Ovary (tissue), 9 donors: ENCODE results near the gene SPTBN5. TPM values are rescaled to one million over a fixed set of nuclear protein-coding genes. Genes with fewer than 3 reads are reported as not detected.

ENCODE experiments used
- DNase-seq, 5 donors: peaks; one replicate each; pipeline ENCODE4 v3.0.0-alpha.2; 2019 to 2020
- H3K27ac ChIP-seq, 2 donors: fragments of 200-600 bp; one replicate each; pipeline versions ENCODE4 v1.5.1 to v1.8.0; 2019 to 2022
- H3K27me3 ChIP-seq: fragments of 200-600 bp; one replicate; pipeline ENCODE4 v1.8.0; 2022
- H3K36me3 ChIP-seq: fragments of 200-600 bp; sonication (generic); one replicate; pipeline ENCODE4 v1.5.1; 2019
- H3K4me1 ChIP-seq: one replicate; pipeline ENCODE4 v1.8.1; 2013; ENCODE audit warnings: mild to moderate bottlenecking, moderate library complexity; ENCODE audit not compliant: insufficient read depth
- H3K4me3 ChIP-seq: fragments of 200-600 bp; sonication (generic); one replicate; pipeline ENCODE4 v1.5.1; 2017
- H3K9me3 ChIP-seq, 2 donors: fragments of 200-600 bp in 1 of 2; sonication (generic) in 1 of 2; one replicate each; pipeline versions ENCODE4 v1.5.1 to v1.8.1; 2013 to 2019; ENCODE audit warnings: mild to moderate bottlenecking in 1 of 2, moderate library complexity in 1 of 2
- EP300 ChIP-seq: sonication (generic); formaldehyde crosslinking; IDR thresholded peaks from one replicate; pipeline ENCODE4 v1.6.1; 2017; ENCODE audit warnings: antibody characterized with exemption
- POLR2A ChIP-seq: fragments of 450-650 bp; IDR thresholded peaks from one replicate; pipeline ENCODE4 v1.6.1; 2017; ENCODE audit warnings: antibody characterized with exemption, mild to moderate bottlenecking, moderate library complexity
- WGBS, 3 donors: extraction: QIAGEN DNeasy Blood & Tissue Kit in 1 of 3; methylation state at CpG; one replicate each; pipeline versions ENCODE4 v1.1.5 to v1.1.7; 2013 to 2017; 5-methylcytosine and 5-hydroxymethylcytosine counted together
- intact Hi-C, 4 donors: fragments of 100-400 bp; cut with DNase I; formaldehyde crosslinking; loops; one replicate each; pipeline versions ENCODE4 v1.11.0 to v1.15.1; 2022 to 2023
- polyA plus RNA-seq, 2 donors: library from polyadenylated mRNA; stranded (reverse); fragments of 200-250 nt in 1 of 2; fragments of 350-450 nt in 1 of 2; fragmentation: Illumina TruSeq in 1 of 2; extraction: RNeasy Lipid Tissue Mini Kit (QIAGEN cat#74804) in 1 of 2; gene quantifications; one replicate each; pipeline ENCODE4 v1.2.3, GENCODE V29; 2013 to 2014
- total RNA-seq, 7 donors: library from RNA; depleted of rRNA in 2 of 7; stranded (reverse); fragments of >200 nt in 2 of 7; fragmentation: NEBNext Ultra II Directional in 3 of 7; extraction: Animal tissue kit (Norgen Biotek cat#: 25700) in 3 of 7; gene quantifications; one replicate each; pipeline versions ENCODE4 v1.1.0 to v1.2.4, GENCODE V29; 2016 to 2023
- TF ChIP-seq, protein P1 (sequence below), 3 donors: fragments of 450-650 bp in 2 of 3; fragments of 200-600 bp in 1 of 3; IDR thresholded peaks; one replicate each; pipeline versions ENCODE4 v1.5.1 to v1.8.0; 2016 to 2022; ENCODE audit warnings: antibody characterized with exemption in 3 of 3, mild to moderate bottlenecking in 1 of 3
- donor health status: DM: no; HTN: no; CAD: no; lungs with moderate emphysema.
- donor health status: DM: no; HTN: no; CAD: no.
- donor health status: Bipolar disorder and iron deficiency.
- donor health status: DM: yes; HTN: yes; CAD: no.
- donor health status: DM: no; HTN: no; CAD: no.
- donor health status: DM: yes; HTN: yes; CAD: no.

The SPTBN5 gene
- total and polyA plus RNA-seq, 9 donors, result 0.28 to 1.5 (median 0.77) TPM

DNA sequence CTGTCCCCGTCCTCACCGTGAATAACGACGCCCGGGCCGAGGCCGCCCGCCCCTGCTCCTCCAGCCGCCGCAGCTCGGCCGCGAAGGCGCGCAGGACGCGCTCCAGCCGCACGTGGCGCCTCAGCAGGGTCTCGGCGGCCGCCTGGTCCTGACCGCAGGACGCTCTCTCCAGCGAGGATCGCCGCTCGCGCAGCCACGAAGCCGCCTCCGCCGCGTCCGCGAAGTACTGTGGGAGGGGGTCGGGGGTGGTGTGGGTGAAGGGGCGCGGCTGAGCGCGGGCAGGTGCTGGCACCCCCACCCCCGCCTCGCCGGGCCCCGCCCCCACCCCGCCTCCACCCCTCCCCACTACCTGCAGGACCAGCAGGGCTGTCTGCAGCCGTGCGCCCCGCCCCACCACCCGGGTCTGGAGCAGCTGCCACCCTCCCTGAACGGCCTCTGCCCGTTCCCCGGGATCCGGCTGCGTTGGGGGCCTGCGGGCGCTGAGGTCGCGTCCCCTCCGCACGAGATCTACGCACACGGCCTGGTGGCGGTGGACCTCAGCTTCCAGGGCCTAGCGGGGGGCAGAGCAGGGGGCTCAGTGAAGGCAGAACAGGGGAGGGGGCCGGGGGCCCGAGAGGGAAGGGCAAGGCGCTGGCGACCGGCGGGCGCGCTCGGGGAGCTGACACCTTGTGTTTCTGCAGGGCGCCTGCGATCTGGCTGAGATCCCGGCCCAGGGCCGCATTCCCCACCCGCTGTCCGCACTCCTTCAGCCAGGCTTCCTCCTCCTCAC lies 11.7 kb downstream of the SPTBN5 start:
- Histone ChIP-seq H3K9me3 (no peaks in the 10 kb centered on the region), H3K27me3 (no peaks in the 10 kb centered on the region), H3K4me1 (peaks cover 5% of the 10 kb centered on the region), H3K36me3 (no peaks in the 10 kb centered on the region), H3K4me3 (peak overlapping the region; percentile 0), H3K27ac (no peak overlapping the region)
- peak in 4 of 5 donors; percentile 43 to 73 (median 54) for DNase-seq
- TF ChIP-seq, protein P1, sequence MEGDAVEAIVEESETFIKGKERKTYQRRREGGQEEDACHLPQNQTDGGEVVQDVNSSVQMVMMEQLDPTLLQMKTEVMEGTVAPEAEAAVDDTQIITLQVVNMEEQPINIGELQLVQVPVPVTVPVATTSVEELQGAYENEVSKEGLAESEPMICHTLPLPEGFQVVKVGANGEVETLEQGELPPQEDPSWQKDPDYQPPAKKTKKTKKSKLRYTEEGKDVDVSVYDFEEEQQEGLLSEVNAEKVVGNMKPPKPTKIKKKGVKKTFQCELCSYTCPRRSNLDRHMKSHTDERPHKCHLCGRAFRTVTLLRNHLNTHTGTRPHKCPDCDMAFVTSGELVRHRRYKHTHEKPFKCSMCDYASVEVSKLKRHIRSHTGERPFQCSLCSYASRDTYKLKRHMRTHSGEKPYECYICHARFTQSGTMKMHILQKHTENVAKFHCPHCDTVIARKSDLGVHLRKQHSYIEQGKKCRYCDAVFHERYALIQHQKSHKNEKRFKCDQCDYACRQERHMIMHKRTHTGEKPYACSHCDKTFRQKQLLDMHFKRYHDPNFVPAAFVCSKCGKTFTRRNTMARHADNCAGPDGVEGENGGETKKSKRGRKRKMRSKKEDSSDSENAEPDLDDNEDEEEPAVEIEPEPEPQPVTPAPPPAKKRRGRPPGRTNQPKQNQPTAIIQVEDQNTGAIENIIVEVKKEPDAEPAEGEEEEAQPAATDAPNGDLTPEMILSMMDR (IDR thresholded peaks at IDR 0.05), result no peak
- TF ChIP-seq EP300, result no peak
- TF ChIP-seq POLR2A, result no peak
- intact Hi-C loops, result no loop called here
- WGBS, 3 donors, result 12 to 15% (median 14%) methylated on average over 32 to 81 of the region's 81 CpGs

DNA sequence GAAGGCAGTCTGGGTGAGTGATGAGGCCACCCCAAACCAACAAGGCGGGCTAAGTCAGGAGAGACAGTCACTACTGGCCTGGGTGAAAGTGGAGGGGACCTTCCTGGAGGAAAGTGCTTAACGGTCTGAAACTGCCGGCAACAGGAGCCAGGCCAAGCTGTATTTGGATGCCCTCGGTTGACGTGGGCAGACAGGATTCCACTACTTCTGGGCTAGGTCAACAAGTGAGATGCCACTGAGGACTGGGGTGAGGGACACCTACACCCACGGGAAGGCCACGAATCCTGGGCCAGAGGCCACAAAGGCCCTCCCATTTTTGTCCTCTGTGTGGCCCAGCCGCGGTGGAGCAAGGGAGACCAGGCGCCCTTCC lies 12.3 kb downstream of the SPTBN5 start:
- Histone ChIP-seq H3K4me3 (no peak overlapping the region), H3K4me1 (peaks cover 5% of the 10 kb centered on the region), H3K27me3 (no peaks in the 10 kb centered on the region), H3K27ac (no peak overlapping the region), H3K36me3 (no peaks in the 10 kb centered on the region), H3K9me3 (no peaks in the 10 kb centered on the region)
- WGBS, 3 donors, result 55 to 68% (median 59%) methylated on average over 10 of the region's 10 CpGs
- no peak for DNase-seq
- no peak for TF ChIP-seq EP300
- no peak for TF ChIP-seq POLR2A
- TF ChIP-seq, protein P1 (IDR thresholded peaks at IDR 0.05), result no peak
- intact Hi-C loops, result no loop called here

DNA sequence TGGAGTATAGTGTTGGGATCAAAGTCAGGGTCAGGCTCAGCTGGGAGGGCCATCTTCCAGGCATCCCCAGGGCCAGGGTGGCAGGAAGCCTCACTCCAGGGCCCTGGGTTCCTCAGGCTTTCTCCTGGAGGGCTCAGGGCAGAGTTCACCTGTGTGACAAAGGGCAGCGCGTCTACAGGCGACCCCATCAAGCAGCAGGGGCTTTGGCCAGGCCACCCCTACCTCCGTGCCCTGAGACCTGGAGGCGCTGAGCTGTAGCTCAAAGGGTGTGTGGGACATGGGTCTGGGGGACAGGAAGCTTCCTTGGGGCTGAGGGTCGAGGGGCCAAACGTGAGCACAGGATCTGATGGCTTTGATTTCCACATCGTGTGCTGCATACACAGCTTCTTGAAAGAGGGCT lies 12.8 kb downstream of the SPTBN5 start:
- no peak for DNase-seq
- intact Hi-C loops, result no loop called here
- no peaks in the 10 kb centered on the region for H3K9me3 ChIP-seq
- no peaks in the 10 kb centered on the region for H3K27me3 ChIP-seq
- H3K4me1 ChIP-seq, result peaks cover 5% of the 10 kb centered on the region
- TF ChIP-seq POLR2A (no peak), EP300 (no peak)
- TF ChIP-seq, protein P1 (IDR thresholded peaks at IDR 0.05), result no peak
- no peak overlapping the region for H3K27ac ChIP-seq
- no peak overlapping the region for H3K4me3 ChIP-seq
- WGBS, 3 donors, result 96 to 98% (median 97%) methylated on average over 8 of the region's 8 CpGs
- no peaks in the 10 kb centered on the region for H3K36me3 ChIP-seq

DNA sequence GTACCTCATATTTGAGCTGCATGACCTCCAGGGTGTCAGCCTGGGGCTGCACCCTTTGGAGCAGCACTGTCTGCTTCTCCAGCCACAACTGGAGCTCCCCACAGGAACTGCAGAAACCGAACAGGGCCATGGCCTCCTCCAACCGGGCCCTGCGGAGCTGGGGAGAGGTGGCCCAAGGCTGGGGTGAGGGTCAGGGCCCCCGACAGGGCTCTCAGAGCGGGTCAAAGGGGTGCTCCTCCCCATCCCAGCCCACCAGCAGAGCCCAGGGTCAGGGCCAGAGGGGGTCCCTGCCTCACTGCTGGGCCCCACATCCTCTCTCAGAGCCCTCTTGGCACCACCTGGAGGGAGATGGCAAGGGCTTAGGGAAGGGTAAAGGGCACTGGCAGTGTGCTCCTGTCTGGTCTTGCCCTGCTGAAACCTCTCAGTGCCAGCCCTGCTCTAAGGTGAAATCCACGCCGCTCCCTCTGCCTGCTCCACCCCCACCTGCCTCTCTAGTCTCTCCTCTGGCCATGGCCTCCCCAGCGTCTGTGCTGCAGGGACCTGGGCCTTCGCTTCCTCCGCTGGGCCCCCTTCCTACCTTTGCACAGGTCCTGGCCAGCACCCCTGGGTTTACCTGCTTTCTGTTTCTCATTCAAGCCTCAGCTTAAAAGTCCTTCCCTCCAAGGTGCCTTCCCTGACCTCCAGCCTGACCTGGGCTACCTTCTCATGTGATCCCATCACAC lies 13.5 kb downstream of the SPTBN5 start:
- intact Hi-C loops, result no loop called here
- no peaks in the 10 kb centered on the region for H3K36me3 ChIP-seq
- no peaks in the 10 kb centered on the region for H3K27me3 ChIP-seq
- no peak for DNase-seq
- no peak overlapping the region for H3K4me3 ChIP-seq
- no peak overlapping the region for H3K27ac ChIP-seq
- H3K9me3 ChIP-seq, result no peaks in the 10 kb centered on the region
- TF ChIP-seq EP300 (no peak), POLR2A (no peak)
- TF ChIP-seq, protein P1 (IDR thresholded peaks at IDR 0.05), result no peak
- H3K4me1 ChIP-seq, result peaks cover 5% of the 10 kb centered on the region
- 94 to 96% (median 95%) methylated on average over 10 of the region's 10 CpGs for WGBS, 3 donors
